GM12891 (cell line): ENCODE data around the gene CPO.

ENCODE experiments used
- POLR2A ChIP-seq: IDR thresholded peaks from 2 replicates; pipeline ENCODE4 v1.6.1; 2011; ENCODE audit warnings: low read depth, low read length, control low read depth
- POLR2AphosphoS5 ChIP-seq: IDR thresholded peaks from 2 replicates; pipeline ENCODE4 v1.6.1; 2011; ENCODE audit warnings: low read depth, low read length, control low read depth
- SPI1 ChIP-seq: IDR thresholded peaks from 2 replicates; pipeline ENCODE4 v1.6.1; 2011; ENCODE audit warnings: low read depth, low read length, control low read depth
- TAF1 ChIP-seq: IDR thresholded peaks from 2 replicates; pipeline ENCODE4 v1.6.1; 2011; ENCODE audit warnings: low read depth, low read length, control low read depth

DNA sequence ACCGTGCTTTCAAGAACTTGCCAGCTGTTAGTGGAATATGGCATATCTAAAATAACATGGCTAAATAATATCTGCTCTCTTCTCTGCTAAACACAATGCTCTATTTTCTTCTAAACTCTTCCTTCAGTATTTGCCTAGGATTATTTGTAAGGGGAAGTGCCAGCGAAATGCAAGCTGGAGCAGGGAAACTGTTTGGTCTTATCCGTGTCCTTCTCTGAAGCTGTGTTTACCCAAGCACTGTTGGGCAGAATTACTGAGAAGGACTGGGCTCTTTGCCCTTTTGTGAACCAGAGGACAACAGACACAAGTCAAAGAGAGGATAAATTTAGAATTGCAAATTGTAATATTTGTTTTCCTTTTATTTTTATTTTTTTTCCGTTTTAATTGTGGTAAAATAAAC, 23.6 kb downstream of the CPO start:
- no peak for TF ChIP-seq SPI1
- TF ChIP-seq TAF1: no peak
- no peak for TF ChIP-seq POLR2AphosphoS5
- no peak for TF ChIP-seq POLR2A
